Measurements from ENCODE around the gene ZBTB7C.
"Not testable (repeated sequence)": the region's sequence is repeated elsewhere in the genome, so short reads cannot be mapped to it uniquely, and the experiment has no call there.

ZBTB7C gene

GRCh38 chr18:48440924-48441323 is 31.7 kb upstream of the ZBTB7C start:
- TF ChIP-seq CTCF (IDR thresholded peaks at IDR 0.05; ENCODE audit: control insufficient read depth, insufficient read depth, low read depth, low read length, missing control alignments): no peak
- DNase-seq (ENCODE audit: low read depth): no peak
- no peak overlapping the region for H3K4me3 ChIP-seq (ENCODE audit: control insufficient read depth, low read depth, low read length)

- no peak for TF ChIP-seq CTCF (IDR thresholded peaks at IDR 0.05; ENCODE audit: control insufficient read depth, insufficient read depth, low read depth, low read length, missing control alignments)
- no peak overlapping the region for H3K4me3 ChIP-seq (ENCODE audit: control insufficient read depth, low read depth, low read length)
- DNase-seq (ENCODE audit: low read depth): no peak
Observed at GRCh38 chr18:48436907-48437306, 27.7 kb upstream of the ZBTB7C start.

GRCh38 chr18:48434382-48434781 is 25.2 kb upstream of the ZBTB7C start:
- not testable (repeated sequence) for DNase-seq (ENCODE audit: low read depth); H3K4me3 ChIP-seq (ENCODE audit: control insufficient read depth, low read depth, low read length)

- no peak overlapping the region for H3K4me3 ChIP-seq (ENCODE audit: control insufficient read depth, low read depth, low read length)
- no peak for TF ChIP-seq CTCF (IDR thresholded peaks at IDR 0.05; ENCODE audit: control insufficient read depth, insufficient read depth, low read depth, low read length, missing control alignments)
- DNase-seq (ENCODE audit: low read depth): no peak
Observed at GRCh38 chr18:48433541-48433940, 24.4 kb upstream of the ZBTB7C start.

GRCh38 chr18:48430150-48430549 is 21.0 kb upstream of the ZBTB7C start:
- no peak overlapping the region for H3K4me3 ChIP-seq (ENCODE audit: control insufficient read depth, low read depth, low read length)
- TF ChIP-seq CTCF (IDR thresholded peaks at IDR 0.05; ENCODE audit: control insufficient read depth, insufficient read depth, low read depth, low read length, missing control alignments): no peak
- DNase-seq (ENCODE audit: low read depth): no peak

GRCh38 chr18:48428475-48429177 is 19.4 kb upstream of the ZBTB7C start:
- TF ChIP-seq CTCF (IDR thresholded peaks at IDR 0.05; ENCODE audit: control insufficient read depth, insufficient read depth, low read depth, low read length, missing control alignments): no peak
- DNase-seq (ENCODE audit: low read depth): no peak
- no peak overlapping the region for H3K4me3 ChIP-seq (ENCODE audit: control insufficient read depth, low read depth, low read length)

- H3K4me3 ChIP-seq (ENCODE audit: control insufficient read depth, low read depth, low read length): no peak overlapping the region
- TF ChIP-seq CTCF (IDR thresholded peaks at IDR 0.05; ENCODE audit: control insufficient read depth, insufficient read depth, low read depth, low read length, missing control alignments): no peak
- no peak for DNase-seq (ENCODE audit: low read depth)
Observed at GRCh38 chr18:48422947-48423378, 13.8 kb upstream of the ZBTB7C start.
